ENCODE data around the gene ZNF182.
"Not testable (repeated sequence)": the region's sequence is repeated elsewhere in the genome, so short reads cannot be mapped to it uniquely, and the experiment has no call there.

DNA sequence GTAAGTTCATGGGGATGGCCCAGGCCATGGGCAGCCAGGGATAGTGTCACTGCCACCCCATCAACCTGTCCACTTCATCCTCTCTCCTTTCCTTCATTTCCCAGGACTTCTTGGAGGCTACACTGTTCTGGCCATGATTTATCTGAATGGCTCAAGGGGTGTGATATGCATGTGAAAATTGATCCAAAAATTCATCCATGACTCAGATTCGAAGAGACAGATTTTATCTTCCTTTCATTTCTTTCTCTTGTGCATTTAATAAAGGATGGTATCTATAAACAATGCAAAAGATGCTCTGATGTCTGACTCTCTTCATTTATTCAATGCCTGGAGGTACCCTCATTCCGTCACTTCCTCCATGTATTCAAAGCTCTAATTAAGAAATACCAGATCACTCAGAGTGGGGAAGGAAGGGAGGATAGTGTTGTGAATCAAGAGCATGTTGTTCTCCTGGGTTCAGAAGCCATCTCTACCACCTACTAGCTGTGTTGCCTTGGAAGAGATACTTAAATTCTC is 5.7 kb upstream of the ZNF182 start:
- TF ChIP-seq, protein P1, sequence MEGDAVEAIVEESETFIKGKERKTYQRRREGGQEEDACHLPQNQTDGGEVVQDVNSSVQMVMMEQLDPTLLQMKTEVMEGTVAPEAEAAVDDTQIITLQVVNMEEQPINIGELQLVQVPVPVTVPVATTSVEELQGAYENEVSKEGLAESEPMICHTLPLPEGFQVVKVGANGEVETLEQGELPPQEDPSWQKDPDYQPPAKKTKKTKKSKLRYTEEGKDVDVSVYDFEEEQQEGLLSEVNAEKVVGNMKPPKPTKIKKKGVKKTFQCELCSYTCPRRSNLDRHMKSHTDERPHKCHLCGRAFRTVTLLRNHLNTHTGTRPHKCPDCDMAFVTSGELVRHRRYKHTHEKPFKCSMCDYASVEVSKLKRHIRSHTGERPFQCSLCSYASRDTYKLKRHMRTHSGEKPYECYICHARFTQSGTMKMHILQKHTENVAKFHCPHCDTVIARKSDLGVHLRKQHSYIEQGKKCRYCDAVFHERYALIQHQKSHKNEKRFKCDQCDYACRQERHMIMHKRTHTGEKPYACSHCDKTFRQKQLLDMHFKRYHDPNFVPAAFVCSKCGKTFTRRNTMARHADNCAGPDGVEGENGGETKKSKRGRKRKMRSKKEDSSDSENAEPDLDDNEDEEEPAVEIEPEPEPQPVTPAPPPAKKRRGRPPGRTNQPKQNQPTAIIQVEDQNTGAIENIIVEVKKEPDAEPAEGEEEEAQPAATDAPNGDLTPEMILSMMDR (optimal IDR thresholded peaks at IDR 0.05 in 1 of 3, IDR thresholded peaks at IDR 0.05 in 1 of 3, conservative IDR thresholded peaks at IDR 0.05 in 1 of 3; ENCODE audit: extremely low read depth in 1 of 3, insufficient read depth in 2 of 3, low read length in 3 of 3) = not testable (repeated sequence)
- TF ChIP-seq EZH2 (IDR thresholded peaks at IDR 0.05; ENCODE audit: low read length) = not testable (repeated sequence)
